Activated naive CD8-positive, alpha-beta T cell treated with anti-CD3 and anti-CD28 coated beads, Interleukin-2, amount 50 U/mL, for 24 hours (primary cell): ENCODE data around the gene PUM2.
"Not testable (repeated sequence)": the region's sequence is repeated elsewhere in the genome, so short reads cannot be mapped to it uniquely, and the experiment has no call there.

Experiments used
- ATAC-seq: fragments of 150-1000 bp; cut with Tn5 transposase; one replicate; pipeline ENCODE4 v1.10.0; 2021
- DNase-seq: peaks from one replicate; pipeline ENCODE4 v3.0.0; 2021
- H3K27ac Mint-ChIP-seq: one replicate; pipeline ENCODE4 v1.8.0; 2021; ENCODE audit warnings: mild to moderate bottlenecking, mixed read lengths
- H3K27me3 Mint-ChIP-seq: one replicate; pipeline ENCODE4 v1.8.0; 2021; ENCODE audit warnings: mixed read lengths
- H3K36me3 Mint-ChIP-seq: one replicate; pipeline ENCODE4 v1.8.0; 2021; ENCODE audit warnings: low read depth, mixed read lengths
- H3K4me1 Mint-ChIP-seq: one replicate; pipeline ENCODE4 v1.8.0; 2021; ENCODE audit warnings: mixed read lengths
- H3K4me3 Mint-ChIP-seq: one replicate; pipeline ENCODE4 v1.8.0; 2021; ENCODE audit warnings: mild to moderate bottlenecking, moderate library complexity, mixed read lengths
- H3K9me3 Mint-ChIP-seq: one replicate; pipeline ENCODE4 v1.8.0; 2021; ENCODE audit warnings: mixed read lengths

The PUM2 gene

DNA sequence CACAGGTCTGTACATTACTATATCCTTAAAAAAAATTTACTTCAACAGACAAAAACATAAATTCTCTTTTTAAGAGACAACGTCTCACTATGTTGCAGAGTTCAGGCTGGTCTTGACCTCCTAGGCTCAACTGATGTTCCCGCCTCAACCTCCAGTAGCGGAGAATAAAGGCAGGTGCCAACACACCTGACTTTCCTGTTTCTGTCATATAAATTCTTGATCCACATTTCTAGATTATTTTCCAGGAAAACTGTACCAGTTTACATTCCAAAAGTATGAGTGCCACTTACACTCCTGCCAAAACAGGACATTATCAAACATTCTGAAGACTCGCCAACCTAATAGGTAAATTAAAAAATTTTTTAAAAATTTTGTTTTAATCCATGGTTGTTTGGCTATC, 48.6 kb downstream of the PUM2 start:
- Mint-ChIP-seq H3K4me1 (peaks cover 14% of the 10 kb centered on the region), H3K27ac (no peak overlapping the region), H3K4me3 (no peak overlapping the region), H3K9me3 (no peaks in the 10 kb centered on the region), H3K36me3 (peaks cover 44% of the 10 kb centered on the region), H3K27me3 (no peaks in the 10 kb centered on the region)
- DNase-seq (no peak), ATAC-seq (no peak)

DNA sequence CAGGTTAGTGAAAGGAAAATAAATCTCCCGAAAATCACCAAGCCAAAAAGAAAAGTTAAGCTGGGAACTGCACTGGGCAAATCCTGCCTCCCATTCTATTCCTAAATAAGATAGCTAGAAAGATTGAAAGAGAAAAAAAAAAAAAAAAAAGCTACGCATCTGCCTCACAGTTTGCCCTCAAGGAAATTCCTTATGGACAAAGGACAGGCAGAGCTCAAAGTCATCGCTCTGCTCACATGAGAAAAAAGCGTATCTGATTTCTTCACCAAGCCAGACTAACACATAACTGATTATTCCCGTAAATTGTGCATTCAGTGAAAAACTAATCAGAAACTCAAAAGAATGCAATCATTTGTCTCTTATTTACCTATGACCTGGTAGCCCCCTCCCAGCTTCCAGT, 50.0 kb downstream of the PUM2 start:
- Mint-ChIP-seq H3K27me3 (no peaks in the 10 kb centered on the region), H3K4me1 (peaks cover 16% of the 10 kb centered on the region), H3K27ac (peak overlapping the region; percentile 10), H3K9me3 (no peaks in the 10 kb centered on the region), H3K4me3 (no peak overlapping the region), H3K36me3 (peaks cover 41% of the 10 kb centered on the region)
- DNase-seq (no peak), ATAC-seq (no peak)

DNA sequence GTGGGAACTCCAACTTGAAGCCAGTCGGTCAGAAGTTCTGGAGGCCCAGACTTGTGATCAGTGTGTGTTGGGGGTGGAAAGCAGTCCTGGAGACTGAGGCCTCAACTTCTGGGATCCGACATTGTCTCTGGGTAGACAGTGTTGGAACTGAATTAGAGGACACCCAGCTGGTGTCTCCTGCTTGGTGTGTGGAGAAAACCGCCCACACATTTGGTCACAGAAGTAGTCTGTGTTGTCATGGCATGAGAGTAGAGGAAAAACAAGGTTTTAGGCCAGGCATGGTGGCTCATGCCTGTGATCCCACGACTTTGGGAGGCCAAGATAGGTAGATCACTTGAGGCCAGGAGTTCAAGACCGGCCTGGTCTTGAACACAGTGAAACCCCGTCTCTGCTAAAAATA, 51.5 kb downstream of the PUM2 start:
- Mint-ChIP-seq H3K4me3 (no peak overlapping the region), H3K4me1 (peaks cover 16% of the 10 kb centered on the region), H3K27ac (peak overlapping the region; percentile 61), H3K9me3 (no peaks in the 10 kb centered on the region), H3K36me3 (peaks cover 48% of the 10 kb centered on the region), H3K27me3 (no peaks in the 10 kb centered on the region)
- ATAC-seq (no peak), DNase-seq (no peak)

DNA sequence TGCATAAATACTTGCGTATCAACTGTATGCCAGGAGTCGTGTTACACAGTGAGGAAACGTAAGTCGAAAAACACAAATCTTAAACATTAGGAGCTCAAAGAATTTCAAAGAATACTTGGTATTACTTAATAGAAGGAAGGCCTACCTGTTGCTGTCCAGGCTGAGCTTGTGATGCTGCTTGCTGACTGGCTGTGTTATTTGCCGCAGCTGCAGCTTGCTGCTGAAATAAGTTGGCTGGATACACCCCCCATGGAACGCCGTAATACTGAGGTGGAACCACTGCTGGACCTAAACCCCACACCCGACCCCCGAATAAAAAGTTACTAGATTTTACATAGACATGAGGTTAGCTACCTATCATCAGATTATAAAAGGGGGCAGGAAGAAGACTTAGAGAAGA, 56.4 kb downstream of the PUM2 start:
- Mint-ChIP-seq H3K4me3 (no peak overlapping the region), H3K27me3 (no peaks in the 10 kb centered on the region), H3K27ac (no peak overlapping the region), H3K9me3 (no peaks in the 10 kb centered on the region), H3K36me3 (peaks cover 46% of the 10 kb centered on the region), H3K4me1 (peaks cover 15% of the 10 kb centered on the region)
- ATAC-seq (no peak), DNase-seq (no peak)

DNA sequence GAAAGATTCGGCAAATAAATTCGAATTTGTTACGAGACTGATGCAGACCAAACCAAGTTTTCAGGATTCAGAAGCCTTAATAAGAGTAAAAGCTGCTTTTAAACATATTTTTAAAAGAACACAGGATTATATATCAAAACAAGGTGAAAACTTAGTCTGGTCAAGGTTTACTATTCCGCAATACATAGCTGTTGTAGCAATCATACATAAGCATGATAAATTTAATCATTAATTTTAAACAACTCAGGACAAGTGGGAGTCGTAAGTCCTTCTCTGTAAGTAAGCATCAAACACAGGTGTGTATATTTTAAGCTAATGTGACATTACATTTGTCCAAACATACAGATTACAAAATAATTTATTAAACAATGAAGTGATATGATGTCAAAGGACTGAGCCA, 57.7 kb downstream of the PUM2 start:
- H3K9me3 Mint-ChIP-seq: no peaks in the 10 kb centered on the region
- H3K36me3 Mint-ChIP-seq: peaks cover 43% of the 10 kb centered on the region
- H3K27ac Mint-ChIP-seq: no peak overlapping the region
- peaks cover 12% of the 10 kb centered on the region for H3K4me1 Mint-ChIP-seq
- no peak for DNase-seq
- ATAC-seq: no peak
- no peak overlapping the region for H3K4me3 Mint-ChIP-seq
- H3K27me3 Mint-ChIP-seq: no peaks in the 10 kb centered on the region

DNA sequence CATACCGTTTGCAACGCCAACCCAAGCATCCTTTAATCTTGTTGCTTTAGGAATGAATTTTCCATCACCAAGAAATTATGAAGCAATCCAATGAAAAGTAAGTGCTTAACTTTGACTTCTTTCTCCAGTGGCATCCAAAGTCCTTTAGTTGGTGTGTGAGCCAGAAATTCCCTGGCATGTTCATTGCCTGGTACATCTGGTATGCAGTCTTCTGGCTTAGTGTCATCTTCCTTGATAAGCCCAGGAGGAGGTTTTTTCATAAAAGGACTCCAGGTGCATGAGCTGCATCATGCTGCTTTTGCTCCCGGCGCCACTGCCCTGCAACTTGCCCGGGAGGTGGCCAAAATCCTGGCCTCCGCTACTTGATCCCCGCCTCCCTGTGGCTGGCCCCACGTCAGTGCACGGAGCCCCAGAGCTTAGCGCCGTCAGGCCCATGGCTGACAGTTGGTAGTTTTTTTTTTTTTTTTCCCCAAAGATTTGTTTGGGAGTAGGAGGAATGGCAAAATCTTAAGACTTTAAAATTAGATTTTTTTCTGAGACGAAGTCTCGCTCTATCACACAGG, 58.7 kb downstream of the PUM2 start:
- peaks cover 37% of the 10 kb centered on the region for H3K36me3 Mint-ChIP-seq
- no peaks in the 10 kb centered on the region for H3K9me3 Mint-ChIP-seq
- H3K4me1 Mint-ChIP-seq: peaks cover 11% of the 10 kb centered on the region
- DNase-seq (no peak), ATAC-seq (no peak)
- no peaks in the 10 kb centered on the region for H3K27me3 Mint-ChIP-seq
- no peak overlapping the region for H3K4me3 Mint-ChIP-seq
- H3K27ac Mint-ChIP-seq: no peak overlapping the region

DNA sequence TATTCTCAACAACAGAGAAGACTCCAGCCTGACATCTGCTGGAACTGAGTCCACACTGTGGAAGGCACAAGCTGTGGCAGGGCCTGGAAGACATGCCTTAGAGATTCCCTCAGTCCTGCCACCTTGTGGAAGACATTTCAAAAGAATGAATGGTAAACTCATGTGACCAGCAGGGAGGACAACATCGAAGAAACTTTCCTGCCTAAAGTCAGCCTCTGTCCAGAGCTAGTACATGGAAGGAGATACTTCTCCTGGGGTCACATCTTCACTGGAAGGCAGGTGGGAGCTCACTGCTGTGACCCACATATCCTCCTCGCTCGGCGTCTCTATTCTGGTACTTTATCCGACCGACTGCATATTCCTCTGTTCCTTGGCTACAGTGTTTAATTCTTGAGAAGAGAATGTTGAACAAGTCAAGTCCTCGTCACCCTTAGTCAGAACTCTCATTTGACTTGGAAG, 59.5 kb downstream of the PUM2 start:
- Mint-ChIP-seq H3K27ac (no peak overlapping the region), H3K9me3 (no peaks in the 10 kb centered on the region), H3K4me1 (peaks cover 11% of the 10 kb centered on the region), H3K4me3 (no peak overlapping the region), H3K36me3 (peaks cover 33% of the 10 kb centered on the region), H3K27me3 (no peaks in the 10 kb centered on the region)
- ATAC-seq (peak; percentile 80), DNase-seq (no peak)

DNA sequence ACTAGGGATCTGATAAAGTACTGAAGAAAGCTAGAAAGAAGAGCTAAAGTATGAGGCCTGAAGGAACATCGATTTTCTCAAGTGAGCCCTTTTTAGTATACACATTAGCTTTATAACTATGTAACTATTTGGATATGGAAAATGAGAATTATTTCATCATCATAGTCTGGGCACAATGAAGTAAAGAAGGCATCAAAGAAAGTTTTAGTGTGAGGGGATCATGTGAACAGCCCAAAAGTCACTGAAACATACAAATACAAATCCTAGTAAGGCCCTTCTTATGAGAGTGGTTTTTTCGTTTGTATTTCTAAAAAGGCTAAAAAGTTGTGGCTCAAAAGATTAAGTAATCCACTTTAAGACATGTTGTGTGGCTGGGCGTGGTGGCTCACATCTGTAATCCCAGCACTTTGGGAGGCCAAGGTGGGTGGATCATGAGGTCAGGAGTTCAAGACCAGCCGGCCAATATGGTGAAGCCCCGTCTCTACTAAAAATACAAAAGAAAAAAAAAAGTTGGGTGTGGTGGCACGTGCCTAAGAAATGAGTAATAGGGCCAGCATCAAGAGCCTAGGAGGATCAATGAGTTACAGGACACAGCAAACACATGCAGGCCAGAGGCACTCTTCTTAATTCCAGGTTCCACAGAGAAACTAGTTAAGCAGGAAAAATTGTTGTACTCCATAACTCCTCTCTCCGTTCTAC, 61.9 kb downstream of the PUM2 start:
- no peak for ATAC-seq
- no peak for DNase-seq
- H3K27ac Mint-ChIP-seq: no peak overlapping the region
- no peaks in the 10 kb centered on the region for H3K9me3 Mint-ChIP-seq
- peaks cover 9% of the 10 kb centered on the region for H3K4me1 Mint-ChIP-seq
- no peak overlapping the region for H3K4me3 Mint-ChIP-seq
- peaks cover 28% of the 10 kb centered on the region for H3K36me3 Mint-ChIP-seq
- H3K27me3 Mint-ChIP-seq: no peaks in the 10 kb centered on the region

DNA sequence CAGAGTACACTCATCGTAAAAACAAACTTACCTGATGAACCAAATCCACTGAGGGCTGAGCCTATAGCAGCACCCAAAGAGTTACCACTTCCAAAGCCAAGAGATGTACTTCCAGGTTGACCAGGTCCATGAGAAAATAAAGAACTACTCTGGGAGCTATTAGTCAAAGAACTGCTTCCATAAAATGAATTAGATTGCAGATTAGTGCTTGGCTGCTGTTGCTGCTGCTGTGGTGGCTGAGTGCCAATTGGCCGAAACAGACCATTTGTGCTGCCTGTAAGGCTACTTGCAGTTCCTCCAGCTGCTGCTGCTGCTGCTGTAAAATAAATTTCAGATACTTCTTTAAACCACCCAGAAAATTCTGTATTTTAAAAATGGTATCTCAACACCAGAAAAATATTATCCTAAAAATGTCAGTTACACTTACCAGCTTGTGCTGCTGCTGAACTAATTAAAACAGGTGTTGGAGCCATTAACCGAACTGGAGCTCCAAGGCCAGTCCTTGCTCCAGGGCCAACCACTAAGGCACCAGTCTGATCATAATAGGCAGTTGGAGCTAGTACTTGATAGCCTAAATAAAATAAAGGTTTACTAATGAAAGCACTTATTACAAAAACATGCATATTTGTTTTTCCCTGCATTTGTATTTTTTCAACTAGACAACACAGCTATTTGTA, 67.6 kb downstream of the PUM2 start:
- Mint-ChIP-seq H3K4me3 (no peak overlapping the region), H3K27me3 (no peaks in the 10 kb centered on the region), H3K9me3 (no peaks in the 10 kb centered on the region), H3K27ac (no peak overlapping the region), H3K36me3 (peaks cover 21% of the 10 kb centered on the region), H3K4me1 (no peaks in the 10 kb centered on the region)
- ATAC-seq (no peak), DNase-seq (no peak)

DNA sequence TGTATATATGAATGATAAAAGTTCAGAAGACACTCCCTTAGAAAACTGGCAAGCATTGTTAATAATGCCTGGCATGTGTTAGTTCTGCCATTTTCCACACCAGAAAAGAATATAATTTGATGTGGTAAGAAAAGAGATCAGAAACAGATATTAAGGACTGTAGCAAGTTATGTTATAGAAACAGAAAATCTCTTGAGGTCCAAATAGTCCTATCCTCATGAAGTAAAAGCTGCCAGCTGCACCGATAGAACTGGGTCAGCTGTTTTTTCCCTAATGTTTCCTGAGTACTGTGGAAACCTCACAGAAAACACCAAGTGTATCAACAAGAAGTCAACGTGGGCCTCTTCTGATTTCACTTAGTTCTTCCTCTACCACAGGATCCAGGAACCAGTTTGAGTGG, 68.8 kb downstream of the PUM2 start:
- no peak overlapping the region for H3K27ac Mint-ChIP-seq
- ATAC-seq (no peak), DNase-seq (no peak)
- peaks cover 21% of the 10 kb centered on the region for H3K36me3 Mint-ChIP-seq
- H3K27me3 Mint-ChIP-seq: no peaks in the 10 kb centered on the region
- H3K4me1 Mint-ChIP-seq: no peaks in the 10 kb centered on the region
- no peaks in the 10 kb centered on the region for H3K9me3 Mint-ChIP-seq
- no peak overlapping the region for H3K4me3 Mint-ChIP-seq

DNA sequence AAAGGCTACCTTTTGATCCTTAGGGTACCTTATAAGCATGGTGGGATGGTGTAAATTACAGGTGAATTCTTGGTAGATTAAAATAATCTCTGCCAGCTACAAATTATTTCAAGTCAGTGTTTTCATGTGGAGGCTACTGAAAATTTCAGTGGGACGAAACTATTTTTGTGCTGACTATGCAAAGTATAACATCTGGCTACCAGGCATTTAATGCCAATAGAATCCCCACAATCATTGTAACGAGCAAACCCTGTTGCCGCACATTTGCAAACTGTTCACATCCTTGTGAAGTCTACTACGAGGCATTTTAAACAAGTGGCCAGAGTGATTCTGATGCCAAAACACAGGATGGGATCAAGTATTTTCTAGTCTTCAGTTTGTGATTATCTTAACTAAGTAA, 77.6 kb downstream of the PUM2 start:
- H3K36me3 Mint-ChIP-seq: peaks cover 27% of the 10 kb centered on the region
- no peak overlapping the region for H3K4me3 Mint-ChIP-seq
- H3K9me3 Mint-ChIP-seq: no peaks in the 10 kb centered on the region
- no peak overlapping the region for H3K27ac Mint-ChIP-seq
- no peak for DNase-seq
- no peaks in the 10 kb centered on the region for H3K27me3 Mint-ChIP-seq
- H3K4me1 Mint-ChIP-seq: peaks cover 2% of the 10 kb centered on the region
- ATAC-seq: no peak

DNA sequence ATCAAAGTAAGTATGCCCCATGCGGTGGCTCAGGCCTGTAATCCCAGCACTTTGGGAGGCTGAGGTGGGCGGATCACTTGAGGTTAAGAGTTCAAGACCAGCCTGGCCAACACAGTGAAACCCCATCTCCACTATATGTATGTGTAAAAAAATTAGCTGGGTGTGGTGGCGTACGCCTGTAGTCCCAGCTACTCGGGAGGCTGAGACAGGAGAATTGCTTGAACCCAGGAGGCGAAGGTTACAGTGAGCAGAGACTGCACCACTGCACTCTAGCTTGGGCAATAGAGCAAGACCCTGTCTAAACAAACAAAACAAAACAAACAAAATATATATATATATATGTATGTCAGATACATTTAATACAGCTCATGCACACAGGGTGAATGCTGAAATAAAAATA, 82.3 kb downstream of the PUM2 start:
- peaks cover 39% of the 10 kb centered on the region for H3K36me3 Mint-ChIP-seq
- not testable (repeated sequence) for ATAC-seq, H3K27me3 Mint-ChIP-seq, DNase-seq, H3K9me3 Mint-ChIP-seq, H3K4me3 Mint-ChIP-seq, H3K4me1 Mint-ChIP-seq, H3K27ac Mint-ChIP-seq

DNA sequence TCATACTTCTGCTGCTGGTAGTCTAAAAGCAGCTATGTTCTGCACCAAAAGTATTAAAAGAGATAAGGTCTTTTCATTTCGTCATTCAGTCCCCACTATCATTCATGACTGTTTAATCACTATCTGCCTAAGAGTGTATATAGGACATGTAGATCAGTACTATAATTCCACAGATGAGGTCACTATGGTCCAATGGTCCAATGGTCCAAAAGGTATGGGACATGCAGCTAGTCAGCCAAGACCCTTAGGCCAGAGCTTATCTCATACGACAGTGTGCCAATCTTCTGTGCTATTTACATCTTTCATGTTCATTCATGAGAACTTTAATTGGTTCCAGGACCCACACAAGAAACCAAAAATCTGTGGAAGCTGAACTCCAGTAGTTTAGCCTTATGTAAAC, 83.1 kb downstream of the PUM2 start:
- DNase-seq (no peak), ATAC-seq (no peak)
- Mint-ChIP-seq H3K4me3 (no peak overlapping the region), H3K9me3 (no peaks in the 10 kb centered on the region), H3K27me3 (no peaks in the 10 kb centered on the region), H3K36me3 (peaks cover 36% of the 10 kb centered on the region), H3K4me1 (peaks cover 8% of the 10 kb centered on the region), H3K27ac (peak overlapping the region; percentile 52)

DNA sequence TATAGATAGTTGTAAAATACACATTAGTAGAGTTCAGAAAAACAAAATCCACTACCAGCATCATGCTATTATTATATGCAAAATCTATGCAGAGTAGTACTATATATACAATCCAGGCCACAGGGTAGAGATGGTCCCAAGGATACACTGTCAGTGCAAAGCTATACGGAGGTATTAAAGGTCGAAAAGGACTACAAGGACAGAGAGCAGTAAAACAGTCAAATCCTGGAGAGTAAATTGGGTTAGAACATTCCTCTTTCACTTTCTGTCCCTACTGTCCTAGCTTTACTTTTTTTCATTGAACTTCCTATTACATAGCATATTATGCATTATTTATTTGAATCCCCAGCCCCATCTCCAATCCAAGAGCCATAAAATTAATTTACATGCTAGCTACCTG, 86.0 kb downstream of the PUM2 start:
- DNase-seq (no peak), ATAC-seq (no peak)
- Mint-ChIP-seq H3K9me3 (no peaks in the 10 kb centered on the region), H3K36me3 (peaks cover 38% of the 10 kb centered on the region), H3K4me3 (no peak overlapping the region), H3K27ac (no peak overlapping the region), H3K4me1 (peaks cover 8% of the 10 kb centered on the region), H3K27me3 (no peaks in the 10 kb centered on the region)

DNA sequence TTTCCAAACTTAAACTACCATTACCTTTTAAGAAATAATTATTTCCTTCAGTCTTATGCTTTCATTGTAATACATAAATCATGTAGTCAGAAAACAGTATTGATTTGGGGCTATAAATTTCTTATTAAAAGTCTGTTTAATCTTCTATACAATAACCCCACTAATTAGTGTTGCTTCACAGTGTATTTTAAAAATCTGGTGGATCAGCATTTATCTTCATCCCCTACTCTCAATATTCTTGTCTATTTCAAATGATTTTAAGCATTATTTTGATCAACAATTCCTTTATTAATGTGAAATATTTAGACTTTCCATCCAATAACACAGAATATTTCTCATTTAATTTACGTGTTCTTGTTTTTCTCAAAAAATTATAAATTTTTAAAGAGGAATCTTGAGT, 93.2 kb downstream of the PUM2 start:
- no peaks in the 10 kb centered on the region for H3K4me1 Mint-ChIP-seq
- ATAC-seq (no peak), DNase-seq (no peak)
- peaks cover 43% of the 10 kb centered on the region for H3K36me3 Mint-ChIP-seq
- no peak overlapping the region for H3K27ac Mint-ChIP-seq
- H3K27me3 Mint-ChIP-seq: no peaks in the 10 kb centered on the region
- H3K4me3 Mint-ChIP-seq: no peak overlapping the region
- H3K9me3 Mint-ChIP-seq: no peaks in the 10 kb centered on the region
